ENCODE results near the gene NLRX1. TPM values are rescaled to one million over a fixed set of nuclear protein-coding genes. Genes with fewer than 3 reads are reported as not detected.
A peak's percentile ranks its signal among the peaks of the same experiment; 100 is the strongest.

Gene NLRX1
- total RNA-seq, 2 donors from 2014 or later = 13.0 to 14.1 TPM

GRCh38 chr11:119147604-119148333 is 20.8 kb upstream of the NLRX1 start:
- H3K27me3 Mint-ChIP-seq = peaks cover 43 to 50% of the 10 kb centered on the region in 2 donors
- H3K36me3 Mint-ChIP-seq = no peaks in the 10 kb centered on the region
- no peaks in the 10 kb centered on the region for H3K9me3 Mint-ChIP-seq
- no peak for ATAC-seq
- H3K4me3 Mint-ChIP-seq = peak overlapping the region; percentile 16
- DNase-seq (ENCODE audit: low spot score) = no peak
- no peak overlapping the region for H3K27ac Mint-ChIP-seq
- peaks cover 12 to 18% of the 10 kb centered on the region in 2 donors for H3K4me1 Mint-ChIP-seq (ENCODE audit: low read depth in 2 of 2)

GRCh38 chr11:119148720-119149017 is 19.9 kb upstream of the NLRX1 start:
- Mint-ChIP-seq H3K36me3 (no peaks in the 10 kb centered on the region), H3K27me3 (peaks cover 42 to 54% of the 10 kb centered on the region in 2 donors), H3K9me3 (no peaks in the 10 kb centered on the region), H3K4me1 (ENCODE audit: low read depth in 2 of 2) (peaks cover 12 to 15% of the 10 kb centered on the region in 2 donors), H3K27ac (no peak overlapping the region), H3K4me3 (peak overlapping the region; percentile 16)
- DNase-seq (ENCODE audit: low spot score) (no peak), ATAC-seq (no peak)

GRCh38 chr11:119149018-119149785 is 19.3 kb upstream of the NLRX1 start, which contains the start of gene ABCG4:
ABCG4 (plus strand) TSS chr11:119149052; CDS start chr11:119149966, 914 bp downstream.
- H3K9me3 Mint-ChIP-seq = no peaks in the 10 kb centered on the region
- no peak within 1 kb of the TSS for H3K27ac Mint-ChIP-seq
- H3K27me3 Mint-ChIP-seq = peaks cover 40 to 56% of the 10 kb centered on the region in 2 donors
- no peaks in the 10 kb centered on the region for H3K36me3 Mint-ChIP-seq
- H3K4me3 Mint-ChIP-seq = peak within 1 kb of the TSS; percentile 16
- ATAC-seq (peak; percentile 58 to 71), DNase-seq (ENCODE audit: low spot score) (no peak)
- peaks cover 12 to 14% of the 10 kb centered on the region in 2 donors for H3K4me1 Mint-ChIP-seq (ENCODE audit: low read depth in 2 of 2)

GRCh38 chr11:119149786-119150275 is 18.7 kb upstream of the NLRX1 start:
- Mint-ChIP-seq H3K4me3 (no peak overlapping the region), H3K4me1 (ENCODE audit: low read depth in 2 of 2) (peaks cover 12 to 14% of the 10 kb centered on the region in 2 donors), H3K27ac (no peak overlapping the region), H3K27me3 (peaks cover 42 to 56% of the 10 kb centered on the region in 2 donors), H3K9me3 (no peaks in the 10 kb centered on the region), H3K36me3 (no peaks in the 10 kb centered on the region)
- no peak for ATAC-seq
- DNase-seq (ENCODE audit: low spot score) = no peak

- no peaks in the 10 kb centered on the region for H3K9me3 Mint-ChIP-seq
- ATAC-seq = no peak
- no peak overlapping the region for H3K27ac Mint-ChIP-seq
- H3K4me1 Mint-ChIP-seq (ENCODE audit: low read depth in 2 of 2) = peaks cover 12 to 14% of the 10 kb centered on the region in 2 donors
- H3K4me3 Mint-ChIP-seq = no peak overlapping the region
- DNase-seq (ENCODE audit: low spot score) = no peak
- H3K27me3 Mint-ChIP-seq = peaks cover 38 to 46% of the 10 kb centered on the region in 2 donors
- H3K36me3 Mint-ChIP-seq = no peaks in the 10 kb centered on the region
Observed at GRCh38 chr11:119152043-119152442, 16.5 kb upstream of the NLRX1 start.

GRCh38 chr11:119152604-119153003 is 15.9 kb upstream of the NLRX1 start:
- Mint-ChIP-seq H3K4me3 (no peak overlapping the region), H3K27me3 (peaks cover 32 to 41% of the 10 kb centered on the region in 2 donors), H3K9me3 (no peaks in the 10 kb centered on the region), H3K27ac (no peak overlapping the region), H3K4me1 (ENCODE audit: low read depth in 2 of 2) (peaks cover 10 to 13% of the 10 kb centered on the region in 2 donors), H3K36me3 (no peaks in the 10 kb centered on the region)
- ATAC-seq (no peak), DNase-seq (ENCODE audit: low spot score) (no peak)

GRCh38 chr11:119153049-119153818 is 15.3 kb upstream of the NLRX1 start:
- Mint-ChIP-seq H3K36me3 (no peaks in the 10 kb centered on the region), H3K27me3 (peaks cover 26 to 34% of the 10 kb centered on the region in 2 donors), H3K9me3 (no peaks in the 10 kb centered on the region), H3K4me3 (no peak overlapping the region), H3K4me1 (ENCODE audit: low read depth in 2 of 2) (peaks cover 3 to 8% of the 10 kb centered on the region in 2 donors), H3K27ac (no peak overlapping the region)
- DNase-seq (ENCODE audit: low spot score) (no peak), ATAC-seq (no peak)

- Mint-ChIP-seq H3K27ac (no peak overlapping the region), H3K4me3 (no peak overlapping the region), H3K9me3 (no peaks in the 10 kb centered on the region), H3K4me1 (ENCODE audit: low read depth in 2 of 2) (peaks cover 0 to 6% of the 10 kb centered on the region in 2 donors), H3K36me3 (no peaks in the 10 kb centered on the region), H3K27me3 (peaks cover 26 to 32% of the 10 kb centered on the region in 2 donors)
- no peak for ATAC-seq
- no peak for DNase-seq (ENCODE audit: low spot score)
Observed at GRCh38 chr11:119154178-119154577, 14.3 kb upstream of the NLRX1 start.

GRCh38 chr11:119155733-119156492 is 12.6 kb upstream of the NLRX1 start:
- Mint-ChIP-seq H3K9me3 (no peaks in the 10 kb centered on the region), H3K4me3 (no peak overlapping the region), H3K4me1 (ENCODE audit: low read depth in 2 of 2) (peaks cover 0 to 3% of the 10 kb centered on the region in 2 donors), H3K27me3 (peaks cover 23 to 32% of the 10 kb centered on the region in 2 donors), H3K36me3 (no peaks in the 10 kb centered on the region), H3K27ac (no peak overlapping the region)
- ATAC-seq (peak; percentile 31 to 37), DNase-seq (ENCODE audit: low spot score) (no peak)

GRCh38 chr11:119156496-119156895 is 12.0 kb upstream of the NLRX1 start:
- H3K4me1 Mint-ChIP-seq (ENCODE audit: low read depth in 2 of 2) = no peaks in the 10 kb centered on the region
- H3K27me3 Mint-ChIP-seq = peaks cover 19 to 27% of the 10 kb centered on the region in 2 donors
- H3K9me3 Mint-ChIP-seq = no peaks in the 10 kb centered on the region
- H3K36me3 Mint-ChIP-seq = no peaks in the 10 kb centered on the region
- H3K27ac Mint-ChIP-seq = no peak overlapping the region
- no peak overlapping the region for H3K4me3 Mint-ChIP-seq
- DNase-seq (ENCODE audit: low spot score) (no peak), ATAC-seq (no peak)

GRCh38 chr11:119157063-119157462 is 11.5 kb upstream of the NLRX1 start:
- ATAC-seq = no peak
- Mint-ChIP-seq H3K4me1 (ENCODE audit: low read depth in 2 of 2) (no peaks in the 10 kb centered on the region), H3K27me3 (peaks cover 19 to 24% of the 10 kb centered on the region in 2 donors), H3K27ac (no peak overlapping the region), H3K4me3 (no peak overlapping the region), H3K36me3 (no peaks in the 10 kb centered on the region), H3K9me3 (no peaks in the 10 kb centered on the region)
- DNase-seq (ENCODE audit: low spot score) = no peak

- Mint-ChIP-seq H3K9me3 (no peaks in the 10 kb centered on the region), H3K4me3 (no peak overlapping the region), H3K27ac (no peak overlapping the region), H3K4me1 (ENCODE audit: low read depth in 2 of 2) (no peaks in the 10 kb centered on the region), H3K27me3 (peaks cover 12 to 14% of the 10 kb centered on the region in 2 donors), H3K36me3 (no peaks in the 10 kb centered on the region)
- DNase-seq (ENCODE audit: low spot score) (no peak), ATAC-seq (no peak)
Observed at GRCh38 chr11:119158467-119158866, 10.1 kb upstream of the NLRX1 start.

GRCh38 chr11:119160151-119160550 is 8.4 kb upstream of the NLRX1 start:
- peaks cover 6 to 7% of the 10 kb centered on the region in 2 donors for H3K27me3 Mint-ChIP-seq

More at GRCh38 chr11:119160151-119160550, 8.4 kb upstream of the NLRX1 start:
- ATAC-seq (no peak), DNase-seq (ENCODE audit: low spot score) (no peak)
- H3K4me1 Mint-ChIP-seq (ENCODE audit: low read depth in 2 of 2) = no peaks in the 10 kb centered on the region
- H3K4me3 Mint-ChIP-seq = no peak overlapping the region
- no peaks in the 10 kb centered on the region for H3K9me3 Mint-ChIP-seq
- H3K36me3 Mint-ChIP-seq = no peaks in the 10 kb centered on the region
- no peak overlapping the region for H3K27ac Mint-ChIP-seq

All from natural killer cell treated with Interleukin-12 subunit alpha and Interleukin-12 subunit beta and Interleukin-15 and Interleukin-18, amount 100 ng/mL, for 72 hours (primary cell).